ENCODE measurements around the gene FBXO10. TPM values are rescaled to one million over a fixed set of nuclear protein-coding genes. Genes with fewer than 3 reads are reported as not detected.
A peak's percentile ranks its signal among the peaks of the same experiment; 100 is the strongest.

Gene FBXO10
- total and polyA plus RNA-seq, 2 experiments from 2014 or later, result 3.4 to 13.4 TPM

DNA sequence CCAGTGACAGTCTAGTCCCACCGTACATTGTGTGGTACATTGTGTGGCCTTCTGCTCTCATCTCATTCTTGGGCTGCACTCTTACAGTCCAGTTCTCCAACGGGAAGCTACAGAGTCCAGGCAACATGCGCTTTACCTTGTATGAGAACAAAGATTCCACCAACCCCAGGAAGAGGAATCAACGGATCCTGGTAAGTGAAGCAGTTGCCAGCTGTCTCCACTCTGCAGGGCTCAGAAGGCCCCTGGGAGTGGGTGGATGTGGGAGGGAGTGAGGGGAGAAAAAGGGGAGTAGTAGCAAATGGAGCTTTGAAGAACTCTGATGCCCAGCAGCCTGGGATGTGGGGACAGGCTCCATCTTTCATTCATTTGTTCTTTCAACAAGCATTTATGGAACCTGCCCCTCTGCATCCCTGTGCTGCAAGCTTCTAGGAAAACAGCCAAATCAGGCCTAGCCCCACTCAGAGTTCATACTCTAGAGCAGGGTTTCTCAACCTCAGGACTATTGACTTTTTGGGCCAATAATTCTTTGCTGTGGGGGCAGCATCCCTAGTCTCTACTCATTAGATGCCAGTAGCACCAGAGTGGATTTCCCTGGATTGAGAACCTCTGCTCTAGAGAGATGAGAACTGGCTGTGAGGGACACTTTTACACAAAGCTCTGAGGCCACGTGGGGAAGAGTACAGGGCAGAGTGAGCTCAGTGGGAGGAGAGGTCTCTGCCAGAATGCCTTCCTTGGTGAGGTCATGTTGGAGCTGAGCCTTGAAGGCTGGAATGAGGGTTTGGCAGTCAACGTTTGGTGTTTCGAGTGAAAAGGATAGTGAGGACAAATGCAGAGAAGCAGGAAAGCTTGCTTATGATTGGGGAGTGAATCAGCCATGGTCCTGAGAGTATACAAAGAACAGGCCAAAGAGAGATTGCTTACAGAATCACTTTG, 89.3 kb downstream of the FBXO10 start (continued):
- TF ChIP-seq, protein P1, sequence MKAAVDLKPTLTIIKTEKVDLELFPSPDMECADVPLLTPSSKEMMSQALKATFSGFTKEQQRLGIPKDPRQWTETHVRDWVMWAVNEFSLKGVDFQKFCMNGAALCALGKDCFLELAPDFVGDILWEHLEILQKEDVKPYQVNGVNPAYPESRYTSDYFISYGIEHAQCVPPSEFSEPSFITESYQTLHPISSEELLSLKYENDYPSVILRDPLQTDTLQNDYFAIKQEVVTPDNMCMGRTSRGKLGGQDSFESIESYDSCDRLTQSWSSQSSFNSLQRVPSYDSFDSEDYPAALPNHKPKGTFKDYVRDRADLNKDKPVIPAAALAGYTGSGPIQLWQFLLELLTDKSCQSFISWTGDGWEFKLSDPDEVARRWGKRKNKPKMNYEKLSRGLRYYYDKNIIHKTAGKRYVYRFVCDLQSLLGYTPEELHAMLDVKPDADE (IDR thresholded peaks at IDR 0.05), result no peak
- TF ChIP-seq EZH2phosphoT487 (IDR thresholded peaks at IDR 0.05; ENCODE audit: unreplicated experiment), result no peak

DNA sequence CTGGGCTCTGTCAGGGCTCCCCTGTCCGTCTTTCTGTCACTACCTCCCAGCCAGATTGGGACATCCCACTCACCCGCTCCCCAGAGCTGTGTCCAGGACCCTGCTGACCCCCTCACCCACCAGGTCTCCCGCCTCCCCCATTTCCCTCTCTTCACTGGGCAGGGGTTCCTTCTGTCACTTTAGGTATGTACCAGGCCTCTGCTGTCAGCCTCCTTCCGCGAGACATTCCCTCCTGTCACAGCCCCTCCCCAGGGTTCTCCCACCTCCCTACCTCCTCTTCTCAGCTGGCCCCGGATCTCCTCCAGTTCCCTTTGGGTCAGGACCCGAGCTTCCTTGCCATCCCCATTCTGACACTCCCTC, 89.9 kb downstream of the FBXO10 start:
- H3K4me1 Mint-ChIP-seq, result peaks cover 21% of the 10 kb centered on the region
- peaks cover 25% of the 10 kb centered on the region for H3K36me3 ChIP-seq (ENCODE audit: insufficient read depth)
- no peak overlapping the region for H3K27ac ChIP-seq (ENCODE audit: low read depth)
- H3K27ac Mint-ChIP-seq, result peak overlapping the region; percentile 84
- peaks cover 5% of the 10 kb centered on the region; the same call in 1 of the 2 replicates for H3F3A ChIP-seq (replicated peaks; ENCODE audit: low read depth)
- H3K27me3 ChIP-seq (ENCODE audit: insufficient read depth), result no peaks in the 10 kb centered on the region
- peaks cover 20% of the 10 kb centered on the region for H3K79me2 ChIP-seq (replicated peaks; ENCODE audit: insufficient read depth)
- H4K20me1 ChIP-seq (replicated peaks; ENCODE audit: insufficient read depth), result peaks cover 18% of the 10 kb centered on the region
- H3K4me3 ChIP-seq, result peak overlapping the region; percentile 97
- peaks cover 10% of the 10 kb centered on the region for H3K27me3 Mint-ChIP-seq (ENCODE audit: insufficient read depth, low read depth, poor library complexity)
- peaks cover 34% of the 10 kb centered on the region for H3K36me3 Mint-ChIP-seq (ENCODE audit: low read depth)
- no peak for DNase-seq (ENCODE audit: low spot score)
- H3K9me2 ChIP-seq (ENCODE audit: insufficient read depth), result no peaks in the 10 kb centered on the region
- no peaks in the 10 kb centered on the region for H3K9me3 Mint-ChIP-seq
- peak overlapping the region; percentile 94 for H2AFZ ChIP-seq
- no peak; the same call in 2 of the 3 replicates for ATAC-seq
- peak overlapping the region; percentile 94 for H3K4me3 Mint-ChIP-seq
- peak overlapping the region; percentile 98 for H3K4me2 ChIP-seq
- H3K4me1 ChIP-seq (ENCODE audit: insufficient read depth), result peaks cover 14% of the 10 kb centered on the region; the same call in 1 of the 2 replicates
- no peak for TF ChIP-seq JUNB (IDR thresholded peaks at IDR 0.05; ENCODE audit: unreplicated experiment)
- TF ChIP-seq ZNF331 (CRISPR knock-in tag; IDR thresholded peaks at IDR 0.05; ENCODE audit: low read depth), result no peak
- no peak for TF ChIP-seq POLR2AphosphoS5 (IDR thresholded peaks at IDR 0.05; ENCODE audit: low read depth)
- no peak for TF ChIP-seq ZNF114 (CRISPR knock-in tag; IDR thresholded peaks at IDR 0.05)
- TF ChIP-seq NANOG (IDR thresholded peaks at IDR 0.05; ENCODE audit: borderline replicate concordance), result no peak
- TF ChIP-seq, protein P1 (IDR thresholded peaks at IDR 0.05), result no peak
- TF ChIP-seq, protein P2, sequence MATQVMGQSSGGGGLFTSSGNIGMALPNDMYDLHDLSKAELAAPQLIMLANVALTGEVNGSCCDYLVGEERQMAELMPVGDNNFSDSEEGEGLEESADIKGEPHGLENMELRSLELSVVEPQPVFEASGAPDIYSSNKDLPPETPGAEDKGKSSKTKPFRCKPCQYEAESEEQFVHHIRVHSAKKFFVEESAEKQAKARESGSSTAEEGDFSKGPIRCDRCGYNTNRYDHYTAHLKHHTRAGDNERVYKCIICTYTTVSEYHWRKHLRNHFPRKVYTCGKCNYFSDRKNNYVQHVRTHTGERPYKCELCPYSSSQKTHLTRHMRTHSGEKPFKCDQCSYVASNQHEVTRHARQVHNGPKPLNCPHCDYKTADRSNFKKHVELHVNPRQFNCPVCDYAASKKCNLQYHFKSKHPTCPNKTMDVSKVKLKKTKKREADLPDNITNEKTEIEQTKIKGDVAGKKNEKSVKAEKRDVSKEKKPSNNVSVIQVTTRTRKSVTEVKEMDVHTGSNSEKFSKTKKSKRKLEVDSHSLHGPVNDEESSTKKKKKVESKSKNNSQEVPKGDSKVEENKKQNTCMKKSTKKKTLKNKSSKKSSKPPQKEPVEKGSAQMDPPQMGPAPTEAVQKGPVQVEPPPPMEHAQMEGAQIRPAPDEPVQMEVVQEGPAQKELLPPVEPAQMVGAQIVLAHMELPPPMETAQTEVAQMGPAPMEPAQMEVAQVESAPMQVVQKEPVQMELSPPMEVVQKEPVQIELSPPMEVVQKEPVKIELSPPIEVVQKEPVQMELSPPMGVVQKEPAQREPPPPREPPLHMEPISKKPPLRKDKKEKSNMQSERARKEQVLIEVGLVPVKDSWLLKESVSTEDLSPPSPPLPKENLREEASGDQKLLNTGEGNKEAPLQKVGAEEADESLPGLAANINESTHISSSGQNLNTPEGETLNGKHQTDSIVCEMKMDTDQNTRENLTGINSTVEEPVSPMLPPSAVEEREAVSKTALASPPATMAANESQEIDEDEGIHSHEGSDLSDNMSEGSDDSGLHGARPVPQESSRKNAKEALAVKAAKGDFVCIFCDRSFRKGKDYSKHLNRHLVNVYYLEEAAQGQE (IDR thresholded peaks at IDR 0.05; ENCODE audit: unreplicated experiment), result no peak
- TF ChIP-seq, protein P3, sequence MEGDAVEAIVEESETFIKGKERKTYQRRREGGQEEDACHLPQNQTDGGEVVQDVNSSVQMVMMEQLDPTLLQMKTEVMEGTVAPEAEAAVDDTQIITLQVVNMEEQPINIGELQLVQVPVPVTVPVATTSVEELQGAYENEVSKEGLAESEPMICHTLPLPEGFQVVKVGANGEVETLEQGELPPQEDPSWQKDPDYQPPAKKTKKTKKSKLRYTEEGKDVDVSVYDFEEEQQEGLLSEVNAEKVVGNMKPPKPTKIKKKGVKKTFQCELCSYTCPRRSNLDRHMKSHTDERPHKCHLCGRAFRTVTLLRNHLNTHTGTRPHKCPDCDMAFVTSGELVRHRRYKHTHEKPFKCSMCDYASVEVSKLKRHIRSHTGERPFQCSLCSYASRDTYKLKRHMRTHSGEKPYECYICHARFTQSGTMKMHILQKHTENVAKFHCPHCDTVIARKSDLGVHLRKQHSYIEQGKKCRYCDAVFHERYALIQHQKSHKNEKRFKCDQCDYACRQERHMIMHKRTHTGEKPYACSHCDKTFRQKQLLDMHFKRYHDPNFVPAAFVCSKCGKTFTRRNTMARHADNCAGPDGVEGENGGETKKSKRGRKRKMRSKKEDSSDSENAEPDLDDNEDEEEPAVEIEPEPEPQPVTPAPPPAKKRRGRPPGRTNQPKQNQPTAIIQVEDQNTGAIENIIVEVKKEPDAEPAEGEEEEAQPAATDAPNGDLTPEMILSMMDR (conservative IDR thresholded peaks at IDR 0.05; ENCODE audit: low read depth in 2 of 2), result no peak
- no peak for TF ChIP-seq EZH2phosphoT487 (IDR thresholded peaks at IDR 0.05; ENCODE audit: unreplicated experiment)
- TF ChIP-seq CREB1 (CRISPR knock-in tag; IDR thresholded peaks at IDR 0.05; ENCODE audit: low read depth), result no peak

Data from GM23338 (cell line).